GM13977 (cell line): Measurements from ENCODE around the gene PER2.

Experiments
- DNase-seq: peaks from one replicate; pipeline ENCODE4 v3.0.0; 2012; ENCODE audit warnings: low spot score
- CTCF ChIP-seq: IDR thresholded peaks from 2 replicates; pipeline ENCODE4 v1.5.1; 2012; ENCODE audit warnings: mild to moderate bottlenecking, control low read depth; ENCODE audit not compliant: insufficient read depth; ENCODE audit errors: extremely low read depth, missing control alignments
- in situ Hi-C: fragments of 300-500 bp; cut with MboI; formaldehyde crosslinking; loops from one replicate; pipeline ENCODE4 v1.12.0; 2022; ENCODE audit warnings: low sequenced_read_pairs, low pct_unique_long_range_greater_than_20kb, mixed read lengths, inconsistent platforms; ENCODE audit not compliant: unreplicated experiment

Gene PER2

GRCh38 chr2:238259061-238260020 lies 29.1 kb downstream of the PER2 start:
- TF ChIP-seq CTCF, result no peak
- DNase-seq, result no peak
- in situ Hi-C loops, result no loop called here

- TF ChIP-seq CTCF, result no peak
- DNase-seq, result no peak
- in situ Hi-C loops, result no loop called here
Observed at GRCh38 chr2:238257786-238258700, 30.4 kb downstream of the PER2 start.

- TF ChIP-seq CTCF, result peak; percentile 47
- in situ Hi-C loops, result no loop called here
- DNase-seq, result peak; percentile 78
Observed at GRCh38 chr2:238256594-238257104, 31.8 kb downstream of the PER2 start.

- no peak for TF ChIP-seq CTCF
Observed at GRCh38 chr2:238256111-238256510, 32.3 kb downstream of the PER2 start.

GRCh38 chr2:238255636-238256035 lies 32.8 kb downstream of the PER2 start:
- DNase-seq, result no peak
- TF ChIP-seq CTCF, result no peak
- in situ Hi-C loops, result no loop called here

More at GRCh38 chr2:238256111-238256510, 32.3 kb downstream of the PER2 start:
- DNase-seq, result no peak
- in situ Hi-C loops, result no loop called here

GRCh38 chr2:238255151-238255551 lies 33.3 kb downstream of the PER2 start:
- no peak for TF ChIP-seq CTCF
- in situ Hi-C loops, result no loop called here
- no peak for DNase-seq
